NK-92 (cell line): ENCODE data around the gene CLIC4.
"Not testable (repeated sequence)": the region's sequence is repeated elsewhere in the genome, so short reads cannot be mapped to it uniquely, and the experiment has no call there.

Experiments
- DNase-seq: peaks from one replicate; lab custom pipeline; 2025; ENCODE audit not compliant: unreplicated experiment; lab: John Stamatoyannopoulos, UW

The CLIC4 gene

GRCh38 chr1:24769656-24770651, 24.7 kb downstream of the CLIC4 start:
- DNase-seq, result no peak

GRCh38 chr1:24770881-24771280, 25.6 kb downstream of the CLIC4 start:
- DNase-seq, result no peak

DNA sequence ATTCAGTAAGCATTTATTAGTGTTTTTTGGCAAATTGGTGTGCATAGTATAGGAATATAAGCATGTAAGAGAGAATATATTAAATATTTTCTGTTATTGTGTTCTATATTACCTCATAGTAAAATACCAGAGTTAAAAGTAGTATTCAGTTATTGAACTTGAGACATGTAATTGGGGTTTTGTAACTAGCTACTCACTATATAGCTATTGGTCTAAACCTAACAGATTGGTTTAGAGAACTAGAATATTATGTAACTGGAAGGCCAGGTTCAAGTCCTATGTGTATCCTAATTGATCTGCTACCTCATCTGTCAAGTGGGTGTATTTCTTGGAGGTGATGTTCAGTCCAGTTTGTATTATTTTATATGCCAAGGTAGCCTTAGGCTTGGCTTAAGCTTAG, 26.3 kb downstream of the CLIC4 start:
- DNase-seq, result no peak

GRCh38 chr1:24773618-24774017, 28.4 kb downstream of the CLIC4 start:
- no peak for DNase-seq

- DNase-seq, result no peak
Measured at GRCh38 chr1:24775348-24775747, 30.1 kb downstream of the CLIC4 start.

GRCh38 chr1:24775916-24776315, 30.7 kb downstream of the CLIC4 start:
- no peak for DNase-seq

DNA sequence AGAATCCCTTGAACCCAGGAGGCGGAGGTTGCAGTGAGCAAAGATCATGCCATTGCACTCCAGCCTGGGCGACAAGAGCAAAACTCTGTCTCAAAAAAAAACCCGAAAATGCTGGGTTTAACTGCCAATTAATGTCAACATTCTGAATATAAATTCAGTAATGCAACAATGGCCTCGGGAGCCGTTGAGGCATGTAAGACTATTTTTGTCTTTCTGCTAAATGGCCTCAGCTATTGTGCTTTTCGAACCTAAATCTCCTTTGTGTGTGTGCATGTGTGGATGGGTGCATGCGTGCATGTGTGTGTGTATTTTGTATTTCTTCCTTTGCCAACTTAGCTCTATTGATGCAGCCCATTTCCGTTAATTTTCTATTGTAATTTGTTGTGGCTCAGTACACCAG, 31.6 kb downstream of the CLIC4 start:
- no peak for DNase-seq

DNA sequence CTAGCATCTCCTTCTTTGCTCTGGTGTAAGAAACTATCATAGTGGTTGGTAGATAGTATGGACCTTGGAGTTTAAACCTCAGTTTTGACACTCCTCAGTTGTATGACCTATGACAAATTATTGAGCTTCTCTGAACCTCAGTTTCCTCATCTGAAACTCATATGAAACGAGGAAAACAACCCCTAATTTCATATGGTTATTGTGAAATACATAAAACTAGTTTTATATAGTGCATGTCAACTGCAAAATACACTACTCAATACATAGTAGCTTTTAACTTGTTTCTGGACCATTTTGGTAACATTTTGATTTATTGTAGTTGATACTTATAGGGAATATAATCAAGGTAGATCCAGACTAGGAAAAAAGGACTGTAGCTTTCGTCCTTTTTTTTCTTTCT, 32.9 kb downstream of the CLIC4 start:
- DNase-seq, result no peak

DNA sequence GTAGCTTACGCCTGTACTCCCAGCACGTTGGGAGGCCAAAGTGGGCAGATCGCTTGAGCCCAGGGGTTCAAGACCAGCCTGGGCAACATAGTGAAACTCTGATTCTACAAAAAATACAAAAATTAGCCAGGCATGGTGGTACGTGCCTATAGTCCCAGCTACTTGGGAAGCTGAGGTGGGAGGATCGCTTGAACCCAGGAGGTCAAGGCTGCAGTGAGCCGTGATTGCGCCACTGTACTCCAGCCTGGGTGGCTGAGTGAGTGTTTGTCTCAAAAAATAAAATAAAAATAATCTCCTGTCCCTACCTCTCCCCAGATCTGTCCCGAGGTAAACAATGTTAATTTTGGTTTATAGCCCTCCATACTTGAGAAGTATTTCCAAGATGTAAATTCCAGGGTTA, 34.0 kb downstream of the CLIC4 start:
- not testable (repeated sequence) for DNase-seq

- no peak for DNase-seq
Measured at GRCh38 chr1:24779689-24780464, 34.6 kb downstream of the CLIC4 start.

DNA sequence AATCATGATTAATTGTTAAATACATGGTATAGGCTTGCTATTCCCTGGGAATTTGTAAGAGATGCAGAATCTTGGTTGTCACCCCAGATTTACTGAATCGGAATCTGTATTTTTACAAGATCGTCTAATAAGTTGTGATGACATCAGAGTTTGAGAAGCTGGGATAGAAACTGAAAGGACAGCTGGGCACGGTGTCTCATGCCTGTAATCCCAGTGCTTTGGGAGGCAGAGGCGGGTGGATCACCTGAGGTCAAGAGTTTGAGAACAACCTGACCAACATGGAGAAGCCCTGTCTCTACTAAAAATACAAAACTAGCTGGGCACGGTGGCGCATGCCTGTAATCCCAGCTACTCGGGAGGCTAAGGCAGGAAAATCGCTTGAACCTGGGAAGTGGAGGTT, 35.4 kb downstream of the CLIC4 start:
- DNase-seq, result not testable (repeated sequence)

DNA sequence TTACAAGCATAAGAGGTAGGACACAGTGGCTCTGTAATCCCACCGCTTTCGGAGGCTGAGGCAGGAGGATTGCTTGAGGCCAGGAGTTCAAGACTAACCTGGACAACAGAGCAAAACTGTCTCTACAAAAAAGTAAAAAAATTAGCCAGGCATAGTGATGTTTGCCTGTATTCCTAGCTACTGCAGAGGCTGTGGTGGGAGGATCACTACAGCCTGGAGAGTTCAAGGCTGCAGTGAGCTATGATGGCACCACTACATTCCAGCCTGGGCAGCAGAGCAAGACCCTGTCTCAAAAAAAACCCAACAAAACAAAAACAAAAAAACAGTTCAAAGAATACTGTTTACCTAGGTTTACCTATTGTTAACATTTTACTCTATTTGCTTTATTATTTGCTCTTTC, 37.4 kb downstream of the CLIC4 start:
- DNase-seq, result no peak

- DNase-seq, result no peak
Measured at GRCh38 chr1:24783713-24784112, 38.5 kb downstream of the CLIC4 start.

DNA sequence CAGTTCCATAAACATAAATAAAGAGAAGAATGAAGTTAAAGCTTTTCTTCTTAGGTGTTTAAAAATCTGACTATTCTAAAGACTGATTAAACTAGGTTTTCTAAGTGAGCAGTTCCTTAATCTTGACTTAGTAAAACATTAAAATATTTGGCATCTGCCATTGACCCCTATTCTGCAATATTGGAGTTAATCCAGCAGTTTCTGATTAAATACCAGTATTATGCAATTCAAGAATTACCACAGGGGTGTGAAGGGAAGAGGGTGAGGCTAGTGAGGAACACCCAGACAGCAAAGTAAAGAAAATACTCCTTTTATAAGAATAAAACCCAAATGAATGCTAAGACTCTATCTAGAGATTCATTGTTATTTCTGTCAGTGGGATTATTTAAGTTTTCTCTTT, 40.9 kb downstream of the CLIC4 start:
- no peak for DNase-seq

DNA sequence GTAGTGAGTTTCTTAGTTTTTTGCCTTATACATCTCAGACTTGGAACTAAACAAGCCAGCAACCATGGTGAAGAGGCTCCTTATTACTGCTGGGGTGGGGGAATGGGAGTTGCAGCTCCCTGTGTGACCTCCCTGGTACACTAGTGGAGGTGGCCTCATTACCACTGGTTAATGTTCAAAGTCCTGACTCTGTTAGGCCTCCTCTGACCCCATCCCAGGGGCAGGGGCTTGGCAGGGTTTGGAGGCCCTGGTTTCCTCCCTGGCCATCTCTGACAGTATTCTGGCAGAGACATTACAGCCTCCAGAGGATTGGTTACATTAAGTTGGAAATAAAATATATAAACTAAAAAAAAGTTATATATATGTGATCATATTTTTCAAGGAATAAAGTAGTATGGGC, 45.2 kb downstream of the CLIC4 start:
- no peak for DNase-seq

- no peak for DNase-seq
Measured at GRCh38 chr1:24793447-24794129, 48.3 kb downstream of the CLIC4 start.

GRCh38 chr1:24794130-24794502, 48.9 kb downstream of the CLIC4 start:
- DNase-seq, result not testable (repeated sequence)

- no peak for DNase-seq
Measured at GRCh38 chr1:24795236-24795635, 50.0 kb downstream of the CLIC4 start.

- no peak for DNase-seq
Measured at GRCh38 chr1:24796524-24796923, 51.3 kb downstream of the CLIC4 start.

GRCh38 chr1:24799242-24799641, 54.0 kb downstream of the CLIC4 start:
- DNase-seq, result not testable (repeated sequence)

DNA sequence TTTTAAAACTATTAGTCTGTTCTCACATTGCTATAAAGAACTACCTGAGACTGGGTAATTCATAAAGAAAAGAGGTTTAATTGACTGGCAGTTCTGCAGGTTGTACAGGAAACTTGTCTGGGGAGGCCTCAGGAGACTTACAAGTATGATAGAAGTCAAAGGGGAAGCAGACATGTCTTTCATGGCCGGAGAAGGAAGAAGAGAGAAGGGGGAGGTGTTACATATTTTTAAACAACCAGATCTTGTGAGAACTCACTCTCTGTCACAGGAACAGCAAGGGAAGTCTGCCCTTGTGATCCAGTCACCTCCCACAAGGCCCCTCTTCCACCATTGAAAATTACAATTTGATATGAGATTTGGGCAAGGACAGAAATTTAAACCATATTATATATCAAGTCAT, 55.9 kb downstream of the CLIC4 start:
- no peak for DNase-seq
